Bone marrow (tissue), 2 donors: Measurements from ENCODE around the gene RPL22.

Source experiments
- DNase-seq, 2 donors: peaks; one replicate each; lab custom pipeline; 2025; lab: John Stamatoyannopoulos, UW

RPL22 gene

GRCh38 chr1:6171548-6172124, 27.8 kb downstream of the RPL22 start:
- no peak for DNase-seq

GRCh38 chr1:6170742-6171201, 28.6 kb downstream of the RPL22 start:
- no peak for DNase-seq

GRCh38 chr1:6170116-6170741, 29.2 kb downstream of the RPL22 start:
- DNase-seq = no peak

GRCh38 chr1:6168947-6169586, 30.3 kb downstream of the RPL22 start:
- DNase-seq = no peak

GRCh38 chr1:6167391-6168303, 31.7 kb downstream of the RPL22 start:
- no peak for DNase-seq

- no peak for DNase-seq
These were observed 32.6 kb downstream of the RPL22 start for GRCh38 chr1:6166655-6167390.

- no peak for DNase-seq
These were observed 33.2 kb downstream of the RPL22 start for GRCh38 chr1:6166221-6166620.

GRCh38 chr1:6165441-6165985, 33.9 kb downstream of the RPL22 start:
- DNase-seq = no peak

- DNase-seq = no peak
These were observed 34.4 kb downstream of the RPL22 start for GRCh38 chr1:6165027-6165426.

- DNase-seq = no peak
These were observed 35.3 kb downstream of the RPL22 start for GRCh38 chr1:6163973-6164617.

- DNase-seq = no peak
These were observed 36.0 kb downstream of the RPL22 start for GRCh38 chr1:6163191-6163972.

- no peak for DNase-seq
These were observed 36.6 kb downstream of the RPL22 start for GRCh38 chr1:6162773-6163172.

- DNase-seq = no peak
These were observed 37.1 kb downstream of the RPL22 start for GRCh38 chr1:6162341-6162740.

GRCh38 chr1:6158181-6158580, 41.2 kb downstream of the RPL22 start:
- DNase-seq = no peak

GRCh38 chr1:6157528-6158174, 41.7 kb downstream of the RPL22 start:
- DNase-seq = no peak

- no peak for DNase-seq
These were observed 42.3 kb downstream of the RPL22 start for GRCh38 chr1:6157132-6157527.

GRCh38 chr1:6154525-6155319, 44.7 kb downstream of the RPL22 start:
- DNase-seq = no peak

GRCh38 chr1:6152882-6153281, 46.5 kb downstream of the RPL22 start:
- no peak for DNase-seq

GRCh38 chr1:6152181-6152580, 47.2 kb downstream of the RPL22 start:
- DNase-seq = no peak
